GM12892 (cell line): ENCODE data around the gene ADGRF5.

Experiments
- POLR2A ChIP-seq: IDR thresholded peaks from 2 replicates; pipeline ENCODE4 v1.6.1; 2011; ENCODE audit warnings: low read depth, low read length, control low read depth
- POLR2AphosphoS5 ChIP-seq: IDR thresholded peaks from 2 replicates; pipeline ENCODE4 v1.6.1; 2011; ENCODE audit warnings: low read depth, low read length, control low read depth
- TAF1 ChIP-seq: IDR thresholded peaks from 2 replicates; pipeline ENCODE4 v1.6.1; 2011; ENCODE audit warnings: low read depth, mild to moderate bottlenecking, control low read depth, low read length, borderline replicate concordance

- TF ChIP-seq POLR2AphosphoS5, result no peak
- TF ChIP-seq POLR2A, result no peak
- no peak for TF ChIP-seq TAF1
Observed at GRCh38 chr6:46953921-46954320, 32.2 kb upstream of the ADGRF5 start.
